ENCODE measurements around the gene MCRS1. TPM values are rescaled to one million over a fixed set of nuclear protein-coding genes. Genes with fewer than 3 reads are reported as not detected.

The MCRS1 gene
- total RNA-seq, 2 experiments from 2014 or later, result 57.1 to 61.1 TPM

DNA sequence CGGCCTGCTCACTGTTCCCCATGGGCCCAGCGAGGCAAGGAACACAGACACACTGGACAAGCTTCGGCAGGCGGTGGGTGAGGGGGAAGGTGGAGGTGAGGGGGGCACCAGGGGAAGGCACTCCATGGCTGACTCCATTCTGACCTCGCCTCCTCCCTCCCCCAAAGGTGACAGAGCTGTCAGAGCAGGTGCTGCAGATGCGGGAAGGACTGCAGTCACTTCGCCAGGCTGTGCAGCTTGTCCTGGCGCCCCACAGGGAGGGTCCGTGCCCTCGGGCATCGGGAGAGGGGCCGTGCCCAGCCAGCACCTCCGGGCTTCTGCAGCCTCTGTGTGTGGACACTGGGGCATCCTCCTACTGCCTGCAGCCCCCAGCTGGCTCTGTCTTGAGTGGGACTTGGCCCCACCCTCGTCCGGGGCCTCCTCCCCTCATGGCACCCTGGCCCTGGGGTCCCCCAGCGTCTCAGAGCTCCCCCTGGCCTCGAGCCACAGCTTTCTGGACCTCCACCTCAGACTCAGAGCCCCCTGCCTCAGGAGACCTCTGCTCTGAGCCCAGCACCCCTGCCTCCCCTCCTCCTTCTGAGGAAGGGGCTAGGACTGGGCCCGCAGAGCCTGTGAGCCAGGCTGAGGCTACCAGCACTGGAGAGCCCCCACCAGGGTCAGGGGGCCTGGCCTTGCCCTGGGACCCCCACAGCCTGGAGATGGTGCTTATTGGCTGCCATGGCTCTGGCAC is 10.6 kb downstream of the MCRS1 start:
- TF ChIP-seq CTCF (IDR thresholded peaks at IDR 0.05), result no peak
- no peak overlapping the region for H3K4me3 Mint-ChIP-seq
- CTCF ChIA-PET, result interaction anchor here (1.2 to 1.5 kb wide), 2 partner anchors 66 to 199 kb away, joined by 3 to 8 read pairs; partner anchors contain the start of gene PRPF40B
- intact Hi-C loops (cut with micrococcal nuclease), result no loop called here
- ATAC-seq (no peak), DNase-seq (no peak)
- H3K27ac Mint-ChIP-seq, result no peak overlapping the region
- peaks cover 21% of the 10 kb centered on the region for H3K36me3 Mint-ChIP-seq (ENCODE audit: low read depth)
- no peaks in the 10 kb centered on the region for H3K27me3 Mint-ChIP-seq
- POLR2A ChIA-PET, result interaction anchor here (0.9 to 2.3 kb wide), 4 partner anchors 8 to 66 kb away, joined by 4 to 10 read pairs (median 5); partner anchors contain the start of gene PRPF40B
- no peaks in the 10 kb centered on the region for H3K9me3 Mint-ChIP-seq
- H3K4me1 Mint-ChIP-seq (ENCODE audit: low read depth), result peaks cover 21% of the 10 kb centered on the region

DNA sequence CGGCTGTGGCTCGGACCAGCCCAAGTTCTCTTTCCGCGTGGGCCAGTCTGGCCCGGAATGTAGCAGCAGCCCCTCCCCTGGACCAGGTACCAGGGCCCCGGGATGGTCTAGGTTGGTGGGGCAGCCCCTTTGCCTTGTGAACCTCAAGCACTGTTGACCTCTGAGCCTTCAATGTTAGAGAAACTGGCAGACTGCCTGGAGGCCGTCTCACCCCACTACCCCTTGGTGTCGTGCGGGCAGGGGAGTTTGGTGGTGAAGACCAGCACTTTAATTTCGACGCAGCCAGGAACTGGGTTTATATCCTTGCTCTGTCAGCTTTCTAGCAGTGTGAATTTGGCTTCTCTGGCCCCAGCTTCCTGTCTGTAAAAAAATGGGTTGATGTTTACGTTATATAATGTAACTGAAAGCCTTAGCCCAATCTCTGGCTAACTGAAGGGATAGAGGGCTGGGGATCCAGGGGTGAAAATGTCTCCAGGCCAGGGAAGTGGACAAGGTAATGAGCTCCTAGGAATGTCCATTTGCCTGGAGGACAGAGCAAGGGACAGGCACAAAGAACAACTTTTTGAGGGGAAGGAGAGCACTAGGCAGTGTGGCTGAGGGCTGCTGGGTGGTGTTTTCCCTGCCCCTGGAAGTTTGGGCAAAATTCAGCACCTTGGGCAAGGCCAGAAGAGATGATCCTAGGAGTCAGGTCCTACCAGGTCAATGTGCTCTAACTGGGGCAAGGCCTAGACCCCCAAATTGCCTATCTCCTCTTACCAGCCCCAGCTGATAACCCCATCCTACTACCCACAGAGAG is 11.4 kb downstream of the MCRS1 start:
- POLR2A ChIA-PET, result interaction anchor here (1.6 to 2.3 kb wide), 4 partner anchors 9 to 185 kb away, joined by 3 to 10 read pairs (median 5); partner anchors contain the start of gene TMBIM6
- no peaks in the 10 kb centered on the region for H3K9me3 Mint-ChIP-seq
- no peak for TF ChIP-seq CTCF (IDR thresholded peaks at IDR 0.05)
- no peak overlapping the region for H3K27ac Mint-ChIP-seq
- H3K4me1 Mint-ChIP-seq (ENCODE audit: low read depth), result peaks cover 15% of the 10 kb centered on the region
- DNase-seq, result no peak
- H3K4me3 Mint-ChIP-seq, result no peak overlapping the region
- no peak for ATAC-seq
- CTCF ChIA-PET, result interaction anchor here (1.2 to 1.7 kb wide), 2 partner anchors 19 to 67 kb away, joined by 3 to 6 read pairs; partner anchors contain the start of gene PRPF40B
- no peaks in the 10 kb centered on the region for H3K27me3 Mint-ChIP-seq
- intact Hi-C loops (cut with micrococcal nuclease), result no loop called here
- peaks cover 15% of the 10 kb centered on the region for H3K36me3 Mint-ChIP-seq (ENCODE audit: low read depth)

DNA sequence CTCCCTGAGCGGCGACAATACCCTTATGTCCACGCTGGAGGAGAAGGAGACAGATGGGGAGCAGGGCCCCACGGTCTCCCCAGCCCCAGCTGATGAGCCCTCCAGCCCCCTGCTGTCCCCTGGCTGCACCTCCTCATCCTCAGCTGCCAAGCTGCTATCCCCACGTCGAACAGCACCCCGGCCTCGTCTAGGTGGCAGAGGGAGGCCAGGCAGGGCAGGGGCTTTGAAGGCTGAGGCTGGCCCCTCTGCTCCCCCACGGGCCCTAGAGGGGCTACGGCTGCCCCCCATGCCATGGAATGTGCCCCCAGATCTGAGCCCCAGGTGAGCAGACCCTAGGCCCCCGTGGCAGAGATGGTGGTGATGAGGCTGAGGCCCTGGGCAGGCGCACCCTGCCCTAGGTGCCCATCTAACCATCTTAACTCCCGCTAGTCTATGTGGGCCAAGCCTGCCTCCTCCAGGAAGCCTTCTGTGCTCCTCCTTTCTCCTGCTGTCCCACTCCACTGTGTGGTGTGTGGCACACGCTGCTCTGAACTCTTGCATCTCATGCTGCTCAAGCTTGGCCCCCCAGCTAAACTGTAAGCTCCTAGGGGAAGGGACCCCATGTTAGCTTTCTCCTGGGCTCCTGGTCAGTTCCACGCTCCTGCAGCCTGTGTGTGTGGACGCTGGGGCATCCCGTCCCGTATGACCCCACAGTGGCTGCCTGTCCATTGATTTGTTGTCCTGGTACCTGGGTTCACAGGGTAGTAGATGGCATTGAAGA is 12.1 kb downstream of the MCRS1 start:
- Mint-ChIP-seq H3K4me1 (ENCODE audit: low read depth) (peaks cover 7% of the 10 kb centered on the region), H3K4me3 (no peak overlapping the region), H3K27me3 (no peaks in the 10 kb centered on the region), H3K9me3 (no peaks in the 10 kb centered on the region), H3K27ac (no peak overlapping the region), H3K36me3 (ENCODE audit: low read depth) (peaks cover 15% of the 10 kb centered on the region)
- ATAC-seq (no peak), DNase-seq (no peak)
- ChIA-PET CTCF (interaction anchor here (1.2 to 1.7 kb wide), 2 partner anchors 18 to 68 kb away, joined by 3 to 6 read pairs; partner anchors contain the start of gene PRPF40B), POLR2A (interaction anchor here (1.6 to 2.3 kb wide), 4 partner anchors 9 to 185 kb away, joined by 3 to 10 read pairs (median 5); partner anchors contain the start of gene TMBIM6)
- intact Hi-C loops (cut with micrococcal nuclease), result no loop called here
- TF ChIP-seq CTCF (IDR thresholded peaks at IDR 0.05), result no peak

DNA sequence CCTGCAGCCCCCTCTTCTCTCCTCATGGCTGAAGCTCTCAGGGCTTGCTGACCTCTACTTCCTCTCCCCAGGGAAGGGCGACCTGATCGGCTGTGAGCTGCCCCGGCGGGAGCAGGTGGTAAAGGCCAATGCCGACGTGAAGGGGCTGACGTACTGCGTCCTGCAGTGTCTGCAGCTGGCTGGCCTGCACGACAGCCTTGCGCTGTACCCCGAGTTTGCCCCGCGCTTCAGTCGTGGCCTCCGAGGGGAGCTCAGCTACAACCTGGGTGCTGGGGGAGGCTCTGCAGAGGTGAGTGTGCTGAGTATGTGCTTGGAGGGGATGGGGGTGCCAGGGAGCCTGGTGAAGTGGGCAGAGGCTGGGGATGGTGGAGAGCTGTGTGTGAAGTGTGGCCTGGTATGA is 13.7 kb downstream of the MCRS1 start:
- intact Hi-C loops (cut with micrococcal nuclease), result no loop called here

More for the DNA sequence above, 13.7 kb downstream of the MCRS1 start:
- DNase-seq (no peak), ATAC-seq (no peak)
- H3K4me1 Mint-ChIP-seq (ENCODE audit: low read depth), result no peaks in the 10 kb centered on the region
- POLR2A ChIA-PET, result interaction anchor here (0.8 to 2.5 kb wide), 4 partner anchors 8 to 67 kb away, joined by 3 to 9 read pairs (median 4); no protein-coding TSS in a partner anchor
- no peaks in the 10 kb centered on the region for H3K9me3 Mint-ChIP-seq
- no peak overlapping the region for H3K4me3 Mint-ChIP-seq
- peaks cover 16% of the 10 kb centered on the region for H3K36me3 Mint-ChIP-seq (ENCODE audit: low read depth)
- no peak for TF ChIP-seq CTCF (IDR thresholded peaks at IDR 0.05)
- H3K27me3 Mint-ChIP-seq, result no peaks in the 10 kb centered on the region
- H3K27ac Mint-ChIP-seq, result no peak overlapping the region
- CTCF ChIA-PET, result interaction anchor here (0.6 to 4.8 kb wide), 19 partner anchors 8 to 196 kb away, joined by 3 to 42 read pairs (median 4); partner anchors contain the start of genes KCNH3 and MCRS1

All from activated CD8-positive, alpha-beta T cell treated with anti-CD3 and anti-CD28 coated beads for 36 hours (primary cell).